Stimulated activated CD4-positive, alpha-beta T cell treated with anti-CD3 and anti-CD28 coated beads, TNF-alpha, amount 100 ng/mL, for 24 hours (primary cell): ENCODE data around the gene SPAG16.

Experiments
- DNase-seq, 3 experiments: peaks; one replicate each; pipeline ENCODE4 v3.0.0-alpha.2; 2020; ENCODE audit warnings: low read depth in 3 of 3

Gene SPAG16

GRCh38 chr2:213806125-213806726 is 522.0 kb downstream of the SPAG16 start:
- DNase-seq, result no peak

DNA sequence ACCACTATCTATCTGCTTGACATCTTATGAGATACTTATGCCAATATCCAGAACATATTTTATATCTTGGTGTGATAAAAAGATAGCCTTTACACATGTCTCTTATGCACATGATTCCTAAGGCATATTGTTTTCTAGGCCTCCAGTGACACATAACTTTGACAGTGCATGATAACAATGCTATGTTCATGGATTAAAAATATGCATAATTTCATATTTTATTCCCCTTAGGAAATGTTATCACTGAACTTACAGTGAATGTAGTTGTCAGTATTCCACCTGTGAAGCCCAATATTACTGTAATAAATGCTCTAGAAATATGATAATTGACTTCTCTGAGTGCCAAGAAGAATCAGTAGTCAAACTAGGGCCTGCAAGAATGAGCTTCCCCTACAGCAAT is 532.3 kb downstream of the SPAG16 start:
- no peak for DNase-seq

DNA sequence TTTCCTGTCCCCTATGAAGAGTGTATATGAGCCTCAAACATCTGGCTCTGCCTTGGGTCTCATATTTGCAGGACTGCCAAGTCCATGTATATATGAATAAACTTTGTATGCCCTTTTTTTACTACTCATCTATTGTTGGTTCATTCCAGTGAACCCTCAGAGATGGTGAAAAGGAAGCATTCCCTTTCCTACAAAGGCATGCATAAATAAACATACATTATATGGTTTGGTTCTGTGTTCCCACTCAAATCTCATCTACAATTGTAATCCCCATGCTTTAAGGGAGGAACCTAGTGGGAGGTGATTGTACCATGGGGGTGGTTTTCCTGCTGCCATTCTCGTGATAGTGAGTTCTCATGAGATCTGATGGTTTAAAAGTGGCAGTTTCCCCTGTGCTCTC is 534.2 kb downstream of the SPAG16 start:
- DNase-seq, result no peak

DNA sequence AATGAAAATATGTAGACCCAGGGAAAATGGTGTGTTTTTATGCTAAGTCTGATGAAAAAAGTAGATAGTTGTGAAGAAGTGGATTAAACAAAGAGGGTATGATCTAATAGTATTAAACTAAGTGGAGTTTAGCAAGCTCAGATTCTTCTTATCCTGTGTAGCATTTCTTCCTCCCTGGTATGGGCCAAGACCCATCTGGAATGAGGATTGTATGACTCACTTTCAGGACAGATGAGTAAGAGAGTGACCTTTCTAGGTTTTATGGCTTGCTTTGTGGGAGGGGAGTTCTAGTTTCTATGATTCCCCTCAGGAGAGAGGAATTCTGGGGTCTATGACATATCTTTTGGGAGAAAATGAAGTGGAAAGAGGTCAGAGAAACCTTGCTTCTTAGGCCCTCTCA is 550.1 kb downstream of the SPAG16 start:
- DNase-seq, result no peak

DNA sequence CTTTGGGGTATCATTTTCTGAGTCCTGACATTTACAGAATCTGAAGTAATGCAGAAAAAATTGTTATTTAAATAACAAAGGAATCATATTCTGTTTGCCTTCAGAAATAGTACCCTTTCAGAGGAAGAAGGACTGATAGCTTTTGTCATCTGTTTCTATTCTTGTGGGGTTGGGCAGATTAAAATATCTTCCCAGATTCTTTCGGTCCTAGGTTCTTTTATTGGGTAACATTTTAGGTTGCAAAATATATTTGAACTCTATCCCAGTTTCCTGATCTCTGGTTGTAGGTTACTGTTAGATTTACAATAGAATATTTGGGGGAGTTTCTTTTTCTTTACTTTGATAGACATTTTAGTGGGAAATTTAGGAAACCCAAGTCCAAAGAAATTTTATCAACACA is 550.5 kb downstream of the SPAG16 start:
- DNase-seq, result no peak

DNA sequence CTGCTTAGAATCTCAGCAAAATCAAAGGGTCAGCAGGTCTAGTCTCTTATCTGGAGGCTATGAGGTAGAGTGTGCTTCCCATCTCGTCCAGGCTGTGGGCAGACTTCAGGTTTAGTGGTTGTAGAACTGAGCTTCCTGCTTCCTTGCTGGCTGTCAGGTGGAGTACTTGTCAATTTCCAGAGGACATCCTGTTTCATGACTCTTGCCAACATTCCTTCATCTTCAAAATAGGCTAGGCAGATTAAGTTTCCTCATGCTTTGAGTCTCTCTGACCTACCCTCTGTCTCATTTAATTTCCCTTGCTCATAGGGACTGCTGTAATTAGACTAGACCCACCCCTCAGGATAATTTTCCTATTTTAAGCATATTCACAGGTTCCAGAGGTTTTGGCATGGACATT is 562.6 kb downstream of the SPAG16 start:
- no peak for DNase-seq

DNA sequence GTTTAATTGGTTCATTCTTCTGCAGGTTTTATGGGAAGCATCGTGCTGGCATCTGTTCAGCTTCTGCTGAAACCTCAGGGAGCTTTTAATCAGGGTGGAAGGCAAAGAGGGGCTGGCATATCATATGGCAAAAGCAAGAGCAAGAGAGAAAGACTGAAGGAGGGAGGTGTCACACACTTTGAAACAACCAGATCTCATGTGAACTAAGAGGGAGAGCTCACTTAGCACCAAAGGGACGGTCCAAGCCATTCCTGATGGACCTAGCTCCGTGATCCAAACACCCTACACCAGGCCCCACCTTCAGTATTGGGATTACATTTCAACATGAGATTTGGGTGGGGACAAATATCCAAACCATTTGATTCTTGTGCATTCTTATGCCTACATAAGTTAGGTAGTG is 563.1 kb downstream of the SPAG16 start:
- DNase-seq, result no peak

DNA sequence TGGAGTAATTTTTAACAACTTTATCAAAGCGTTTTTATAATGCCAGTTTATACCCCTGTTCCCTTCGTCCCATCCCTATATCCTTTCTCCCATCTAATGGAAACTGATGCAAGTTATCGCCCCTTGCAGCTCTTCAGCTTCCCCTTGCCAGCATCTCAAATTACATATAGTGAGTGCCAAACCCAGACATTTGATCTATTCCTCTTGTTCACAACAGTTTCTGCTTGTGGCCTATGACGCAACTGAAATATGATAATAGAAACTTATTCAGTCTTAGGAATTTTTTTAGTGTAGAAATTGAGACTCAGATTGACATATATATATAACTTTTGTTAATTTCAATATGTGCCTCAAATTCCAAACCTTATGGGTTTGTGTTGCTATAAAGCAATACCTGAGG is 564.4 kb downstream of the SPAG16 start:
- DNase-seq, result no peak

DNA sequence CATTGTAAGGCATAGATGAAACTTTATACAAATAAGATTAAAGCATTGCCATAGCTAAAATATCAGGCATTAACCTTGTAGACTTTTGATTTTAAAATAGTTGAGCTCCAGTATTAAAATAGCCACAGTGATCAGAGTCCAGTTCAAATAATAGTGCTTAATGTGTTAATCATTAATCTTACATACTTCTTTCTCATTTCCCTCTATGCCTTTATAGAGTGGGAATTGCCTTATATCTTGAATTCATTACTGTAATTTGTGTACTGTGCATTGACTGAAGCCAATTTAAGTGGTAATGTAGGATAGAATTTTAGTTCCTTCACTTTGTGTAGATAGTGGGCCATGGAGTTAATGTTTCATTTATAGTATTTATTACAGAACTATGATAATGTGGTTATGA is 577.4 kb downstream of the SPAG16 start:
- no peak for DNase-seq

DNA sequence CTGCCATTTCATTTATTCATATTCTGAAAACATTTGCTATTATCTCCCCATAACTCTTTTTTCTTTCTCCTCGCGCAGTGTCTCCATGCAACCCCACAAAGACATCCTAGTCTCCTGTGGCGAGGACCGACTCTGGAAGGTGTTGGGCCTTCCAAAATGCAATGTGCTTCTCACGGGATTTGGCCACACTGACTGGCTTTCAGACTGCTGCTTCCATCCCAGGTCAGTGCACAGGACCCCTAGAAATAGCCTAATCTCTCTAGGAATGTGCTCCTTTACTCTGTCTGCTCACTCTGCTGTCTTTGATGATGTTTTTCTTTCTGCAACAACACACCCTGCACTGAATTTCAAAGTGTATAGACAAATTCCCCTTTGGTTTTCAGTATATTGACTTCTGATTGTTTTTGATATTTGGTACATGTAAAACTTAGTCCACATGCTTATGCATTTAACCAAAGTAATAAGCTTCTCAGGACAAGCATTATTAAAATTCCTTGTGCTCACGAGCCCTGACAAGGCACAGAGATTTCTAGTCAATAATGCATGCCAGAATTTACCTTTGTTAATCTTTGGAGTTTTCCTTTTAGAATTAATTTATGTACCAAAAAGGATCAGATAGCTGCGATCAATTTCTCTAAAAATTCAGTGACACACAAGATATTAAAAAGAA is 578.3 kb downstream of the SPAG16 start:
- no peak for DNase-seq

- DNase-seq, result no peak
Observed at GRCh38 chr2:213863541-213863940, 579.3 kb downstream of the SPAG16 start.

DNA sequence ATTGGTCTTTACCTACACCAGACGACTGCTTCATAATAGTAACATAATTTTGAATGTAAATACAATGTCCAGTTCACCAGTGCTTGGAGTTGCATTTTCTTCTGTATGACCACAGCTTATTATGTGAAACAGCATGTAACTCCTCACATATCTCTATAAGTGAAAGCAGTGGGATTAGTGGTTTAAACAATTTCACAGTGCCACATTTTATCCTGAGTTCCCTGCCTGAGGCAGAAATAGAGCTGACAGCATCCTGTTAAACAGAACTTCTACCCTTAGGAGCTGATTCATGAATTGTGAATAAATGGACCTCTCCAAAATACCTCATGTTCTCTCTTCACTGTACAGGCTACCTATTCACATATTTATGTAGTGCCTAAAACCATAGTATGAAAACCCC is 584.3 kb downstream of the SPAG16 start:
- no peak for DNase-seq

GRCh38 chr2:213885485-213885884 is 601.2 kb downstream of the SPAG16 start:
- no peak for DNase-seq

DNA sequence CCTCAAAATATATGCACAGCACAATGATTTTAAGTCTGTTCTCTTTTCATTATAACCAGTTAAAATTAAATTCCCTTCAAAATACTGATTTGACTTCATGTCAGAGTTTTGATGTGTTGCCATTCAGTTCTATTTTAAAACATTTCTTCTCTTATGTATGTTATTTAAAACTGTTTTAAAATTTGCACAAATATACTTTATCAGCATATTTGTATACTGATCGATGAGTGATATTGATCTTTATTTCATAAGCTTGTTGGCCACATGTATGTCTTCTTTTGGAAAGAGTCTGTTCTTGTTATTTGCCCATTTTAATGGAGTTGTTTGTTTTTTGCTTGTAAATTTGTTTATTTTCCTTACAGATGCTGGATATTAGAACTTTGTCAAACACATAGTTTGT is 630.2 kb downstream of the SPAG16 start:
- no peak for DNase-seq

GRCh38 chr2:213920014-213920413 is 635.8 kb downstream of the SPAG16 start:
- no peak for DNase-seq

DNA sequence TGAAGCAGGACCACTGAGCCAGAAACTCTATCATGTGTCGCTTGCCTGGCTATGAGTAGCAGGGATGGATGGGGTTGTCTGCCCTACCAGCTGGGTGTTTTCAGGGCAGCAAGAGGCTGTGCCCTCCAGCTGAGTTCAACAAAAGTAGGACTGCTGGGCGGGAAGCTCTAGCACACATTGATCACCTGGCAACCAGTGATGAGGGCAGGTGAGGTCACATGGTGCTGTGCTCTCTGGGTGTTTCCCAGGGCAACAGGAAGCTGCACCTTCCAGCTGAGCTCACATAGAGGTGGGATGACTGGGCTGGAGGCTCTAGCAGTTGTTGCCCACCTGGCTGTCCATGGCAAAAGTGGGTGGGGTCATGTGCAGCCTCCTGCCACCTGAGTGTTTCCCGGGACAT is 639.3 kb downstream of the SPAG16 start:
- DNase-seq, result no peak

- no peak for DNase-seq
Observed at GRCh38 chr2:213934560-213934959, 650.3 kb downstream of the SPAG16 start.

DNA sequence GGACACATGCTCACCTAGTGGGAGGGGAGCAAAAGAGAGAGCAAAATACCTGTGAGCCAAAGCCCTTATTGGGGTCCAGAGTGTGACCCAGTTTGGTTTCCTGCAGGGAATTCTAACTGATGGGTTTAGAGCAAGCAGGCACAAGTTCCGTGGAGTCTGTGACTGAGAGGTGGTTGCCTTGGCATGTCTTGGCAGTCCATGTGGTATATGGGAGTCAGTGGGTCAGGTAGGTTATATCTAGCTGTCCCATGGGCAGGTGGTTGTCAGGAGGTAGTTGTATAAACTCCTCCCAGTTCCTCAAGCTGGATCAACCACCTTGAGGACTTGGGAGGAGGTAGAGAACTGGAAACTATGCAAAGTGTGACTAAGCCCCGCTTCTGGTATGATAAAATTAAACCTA is 673.8 kb downstream of the SPAG16 start:
- no peak for DNase-seq

DNA sequence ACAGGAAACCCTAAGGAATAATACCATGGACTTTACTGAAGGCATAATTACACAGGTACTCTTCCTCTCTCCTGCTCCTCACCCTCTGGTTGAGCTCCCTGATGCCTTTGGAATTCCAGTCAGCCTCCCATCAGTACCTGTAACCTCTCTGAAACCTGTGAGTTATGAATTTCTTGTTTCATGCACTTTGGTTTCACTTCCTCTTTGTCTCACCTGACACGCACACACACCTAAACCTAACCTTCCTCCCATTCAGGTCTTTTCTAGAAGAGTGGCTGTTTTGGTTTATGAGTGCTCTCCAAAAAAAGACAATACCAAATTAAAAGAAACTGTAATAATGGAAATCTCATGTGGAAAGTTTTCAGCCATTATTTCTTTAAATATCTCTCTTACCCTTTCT is 675.3 kb downstream of the SPAG16 start:
- DNase-seq, result no peak

- no peak for DNase-seq
Observed at GRCh38 chr2:213971536-213971935, 687.3 kb downstream of the SPAG16 start.

DNA sequence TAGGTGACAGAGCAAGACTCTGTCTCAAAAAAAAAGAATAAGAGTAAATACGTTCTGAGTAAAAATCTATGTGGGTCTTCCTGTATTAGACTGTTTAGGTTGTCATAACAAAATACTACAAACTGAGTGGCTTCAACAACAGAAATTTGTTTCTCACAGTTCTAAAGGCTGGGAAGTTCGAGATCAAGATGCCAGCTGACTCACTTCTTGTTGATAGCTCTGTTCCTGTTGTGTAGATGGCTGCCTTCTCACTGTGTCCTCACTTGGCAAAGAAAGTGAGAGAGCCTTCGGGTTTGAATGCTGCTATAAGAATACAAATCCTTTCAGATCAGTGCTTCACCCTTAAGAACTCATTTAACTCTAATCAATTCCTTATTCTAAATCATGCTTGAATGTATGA is 696.6 kb downstream of the SPAG16 start:
- DNase-seq, result no peak

- no peak for DNase-seq
Observed at GRCh38 chr2:213989207-213989606, 704.9 kb downstream of the SPAG16 start.

GRCh38 chr2:213991453-213992108 is 707.3 kb downstream of the SPAG16 start:
- DNase-seq, result no peak
